Activated naive CD4-positive, alpha-beta T cell treated with anti-CD3 and anti-CD28 coated beads, Interleukin-2, amount 10 ng/mL, durations not matched to agents 7 days and 5 days (primary cell): ENCODE results near the gene DNAH6.
A peak's percentile ranks its signal among the peaks of the same experiment; 100 is the strongest.

Experiments
- CTCF ChIA-PET: fragments of 350-600 bp; sonication (Branson Sonifier 250); formaldehyde crosslinking; loops from one replicate; lab custom pipeline; 2021; ENCODE audit warnings: antibody characterized with exemption; lab: Charles Lee
- DNase-seq: peaks from one replicate; pipeline ENCODE4 v3.0.0-alpha.2; 2020
- H3K27ac Mint-ChIP-seq: one replicate; pipeline ENCODE4 v1.8.0; 2021; ENCODE audit warnings: mild to moderate bottlenecking, moderate library complexity, mixed read lengths
- H3K27me3 Mint-ChIP-seq: one replicate; pipeline ENCODE4 v1.8.0; 2021; ENCODE audit warnings: mild to moderate bottlenecking, mixed read lengths
- H3K36me3 Mint-ChIP-seq: one replicate; pipeline ENCODE4 v1.8.0; 2021; ENCODE audit warnings: mixed read lengths
- H3K4me1 Mint-ChIP-seq: one replicate; pipeline ENCODE4 v1.8.0; 2021; ENCODE audit warnings: mixed read lengths
- H3K4me3 Mint-ChIP-seq: one replicate; pipeline ENCODE4 v1.8.0; 2021; ENCODE audit warnings: mild to moderate bottlenecking, moderate library complexity, mixed read lengths
- H3K9me3 Mint-ChIP-seq: one replicate; pipeline ENCODE4 v1.8.0; 2021; ENCODE audit warnings: mixed read lengths

DNAH6 gene

DNA sequence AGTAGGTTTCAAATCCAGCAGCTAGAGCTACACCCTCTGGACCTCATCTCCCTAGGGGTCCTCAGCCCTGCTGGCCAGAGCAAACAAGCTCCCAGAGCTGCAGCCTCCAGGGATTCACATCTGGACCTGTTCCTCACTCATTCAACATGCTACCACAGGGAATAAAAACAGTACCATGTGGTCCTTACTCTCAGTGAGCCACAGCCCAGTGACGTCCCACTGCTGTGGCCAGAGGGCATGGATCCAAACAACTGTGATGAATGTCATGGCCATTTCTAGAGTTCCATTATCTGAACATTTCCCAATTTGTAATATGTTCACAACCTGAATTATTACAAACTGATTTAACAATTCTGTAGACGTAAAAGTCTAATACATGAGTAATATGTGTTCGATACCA lies 186.6 kb downstream of the DNAH6 start:
- peaks cover 11% of the 10 kb centered on the region for H3K36me3 Mint-ChIP-seq

DNA sequence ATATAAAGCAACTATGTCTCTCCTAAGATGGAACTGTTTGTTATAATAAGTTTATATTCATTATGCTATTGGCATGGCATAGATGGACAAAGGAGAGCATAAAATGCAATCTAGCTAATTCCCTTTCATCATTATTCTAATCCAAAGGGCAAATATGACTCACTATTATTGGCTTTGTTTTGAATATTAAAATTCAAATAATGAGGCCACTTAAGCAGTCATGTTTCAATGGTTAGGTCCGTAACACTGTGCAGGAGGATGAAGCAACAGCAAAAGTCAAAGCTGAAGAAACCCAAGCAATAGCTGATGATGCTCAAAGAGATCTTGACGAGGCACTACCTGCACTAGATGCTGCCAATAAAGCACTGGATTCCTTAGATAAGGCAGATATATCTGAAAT lies 187.5 kb downstream of the DNAH6 start:
- H3K27ac Mint-ChIP-seq: no peak overlapping the region
- peaks cover 11% of the 10 kb centered on the region for H3K36me3 Mint-ChIP-seq
- H3K9me3 Mint-ChIP-seq: peaks cover 35% of the 10 kb centered on the region
- H3K4me1 Mint-ChIP-seq: peaks cover 15% of the 10 kb centered on the region
- no peak for DNase-seq
- CTCF ChIA-PET: no interaction called here
- no peaks in the 10 kb centered on the region for H3K27me3 Mint-ChIP-seq
- no peak overlapping the region for H3K4me3 Mint-ChIP-seq

More for the DNA sequence above, 186.6 kb downstream of the DNAH6 start:
- CTCF ChIA-PET: no interaction called here
- Mint-ChIP-seq H3K27me3 (no peaks in the 10 kb centered on the region), H3K4me3 (no peak overlapping the region), H3K4me1 (peaks cover 13% of the 10 kb centered on the region), H3K27ac (no peak overlapping the region), H3K9me3 (peaks cover 34% of the 10 kb centered on the region)
- DNase-seq: no peak

DNA sequence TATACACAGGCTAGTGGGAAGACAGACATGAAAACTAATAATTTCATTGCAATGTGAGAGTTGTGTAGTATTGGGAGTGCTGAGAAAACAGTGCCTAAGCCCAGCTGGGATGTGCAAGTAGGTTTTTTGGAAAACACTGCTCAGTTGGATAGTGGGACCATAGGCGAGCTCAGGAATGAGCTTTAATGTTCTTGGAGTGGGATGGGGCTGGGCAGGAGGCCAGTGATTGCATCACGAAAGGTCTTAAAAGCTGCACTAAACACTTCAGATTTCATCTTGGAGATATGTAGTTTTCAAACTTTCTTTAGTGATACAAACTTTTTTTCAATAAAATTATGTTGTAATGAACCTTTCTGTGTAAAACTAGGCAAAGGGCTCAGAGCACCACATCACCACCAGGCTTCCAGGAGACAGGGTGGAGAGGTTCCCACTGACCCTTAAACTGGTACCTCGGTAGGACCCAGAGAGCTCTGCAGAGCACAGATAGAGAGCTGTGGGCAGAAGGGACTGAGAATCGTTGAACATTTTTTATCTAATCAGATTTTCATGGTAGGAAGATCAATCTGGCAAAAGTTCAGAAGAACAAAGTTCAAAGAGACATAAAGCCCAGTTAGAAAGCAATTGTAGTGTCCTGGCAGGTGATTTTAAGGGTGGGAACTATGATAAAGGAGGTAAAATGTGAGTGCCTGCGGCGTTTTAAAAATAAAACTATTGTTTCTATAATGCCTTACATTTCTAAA lies 188.4 kb downstream of the DNAH6 start:
- no peaks in the 10 kb centered on the region for H3K27me3 Mint-ChIP-seq
- no peak overlapping the region for H3K4me3 Mint-ChIP-seq
- H3K9me3 Mint-ChIP-seq: peaks cover 38% of the 10 kb centered on the region
- H3K27ac Mint-ChIP-seq: no peak overlapping the region
- no peak for DNase-seq
- peaks cover 16% of the 10 kb centered on the region for H3K4me1 Mint-ChIP-seq
- CTCF ChIA-PET: no interaction called here
- H3K36me3 Mint-ChIP-seq: peaks cover 17% of the 10 kb centered on the region

DNA sequence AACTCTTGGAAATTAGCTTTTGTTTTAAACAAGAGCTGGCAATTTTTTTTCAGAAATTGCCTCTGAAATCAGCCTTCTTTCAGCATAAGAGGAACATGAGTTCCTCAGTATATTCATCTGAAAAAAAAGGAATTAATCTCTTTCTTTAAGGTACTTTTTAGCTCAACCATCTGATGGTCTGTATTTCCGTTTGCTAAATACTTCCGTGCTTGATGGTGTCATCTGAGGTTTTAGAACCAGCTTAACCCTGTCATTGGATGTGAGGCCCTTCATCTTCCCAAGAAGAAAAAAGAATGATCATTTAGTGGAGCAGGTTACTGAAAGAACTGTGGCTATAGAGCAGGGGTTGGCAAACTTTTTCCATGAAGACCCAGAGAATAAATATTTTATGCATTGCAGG lies 189.6 kb downstream of the DNAH6 start:
- Mint-ChIP-seq H3K4me1 (peaks cover 16% of the 10 kb centered on the region), H3K9me3 (peaks cover 32% of the 10 kb centered on the region), H3K27ac (no peak overlapping the region), H3K36me3 (peaks cover 14% of the 10 kb centered on the region), H3K4me3 (no peak overlapping the region), H3K27me3 (no peaks in the 10 kb centered on the region)
- CTCF ChIA-PET: no interaction called here
- DNase-seq: no peak

DNA sequence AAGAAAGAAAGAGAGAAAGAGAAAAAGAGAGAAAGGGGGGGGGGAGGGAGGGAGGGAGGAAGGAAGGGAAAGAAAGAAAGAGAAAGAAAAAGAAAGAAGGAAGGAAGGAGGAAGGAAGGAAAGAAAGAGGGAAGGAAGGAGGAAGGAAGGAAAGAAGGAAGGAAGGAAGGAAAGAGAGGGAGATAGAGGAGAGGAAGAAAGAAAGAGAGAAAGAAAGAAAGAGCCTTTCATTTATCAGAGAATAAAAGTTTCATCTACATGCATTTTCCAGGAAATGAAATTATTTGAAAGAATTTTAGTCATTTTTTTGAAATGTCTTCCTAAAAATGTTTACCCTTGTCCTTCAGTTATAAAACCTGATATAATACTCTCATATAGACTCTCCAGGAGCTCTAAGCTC lies 192.1 kb downstream of the DNAH6 start:
- no peak overlapping the region for H3K4me3 Mint-ChIP-seq
- H3K27ac Mint-ChIP-seq: no peak overlapping the region
- H3K9me3 Mint-ChIP-seq: peaks cover 15% of the 10 kb centered on the region
- H3K36me3 Mint-ChIP-seq: peaks cover 8% of the 10 kb centered on the region
- peaks cover 16% of the 10 kb centered on the region for H3K4me1 Mint-ChIP-seq
- CTCF ChIA-PET: no interaction called here
- no peaks in the 10 kb centered on the region for H3K27me3 Mint-ChIP-seq
- no peak for DNase-seq

DNA sequence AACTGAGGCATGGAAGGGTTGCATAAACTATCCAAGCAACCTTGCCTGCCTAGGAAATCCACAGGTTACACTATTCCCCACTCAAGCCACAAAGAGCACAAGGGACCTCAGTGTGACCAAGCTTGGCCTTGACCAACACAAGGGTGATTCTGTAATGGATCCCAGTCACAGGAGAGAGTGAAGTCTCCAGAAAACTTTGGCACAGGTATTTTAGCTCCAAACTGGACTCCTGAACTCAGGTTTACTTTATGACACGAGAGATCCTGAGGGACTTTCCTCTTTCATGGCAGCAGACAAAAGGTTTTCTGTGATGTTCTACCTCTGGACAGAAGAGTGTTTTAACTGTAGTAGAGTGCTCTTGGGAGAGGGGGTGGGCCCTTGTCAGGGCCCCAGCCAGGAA lies 195.4 kb downstream of the DNAH6 start:
- Mint-ChIP-seq H3K9me3 (peaks cover 9% of the 10 kb centered on the region), H3K36me3 (peaks cover 6% of the 10 kb centered on the region), H3K27ac (no peak overlapping the region), H3K4me3 (no peak overlapping the region), H3K4me1 (peaks cover 8% of the 10 kb centered on the region), H3K27me3 (no peaks in the 10 kb centered on the region)
- CTCF ChIA-PET: no interaction called here
- no peak for DNase-seq

DNA sequence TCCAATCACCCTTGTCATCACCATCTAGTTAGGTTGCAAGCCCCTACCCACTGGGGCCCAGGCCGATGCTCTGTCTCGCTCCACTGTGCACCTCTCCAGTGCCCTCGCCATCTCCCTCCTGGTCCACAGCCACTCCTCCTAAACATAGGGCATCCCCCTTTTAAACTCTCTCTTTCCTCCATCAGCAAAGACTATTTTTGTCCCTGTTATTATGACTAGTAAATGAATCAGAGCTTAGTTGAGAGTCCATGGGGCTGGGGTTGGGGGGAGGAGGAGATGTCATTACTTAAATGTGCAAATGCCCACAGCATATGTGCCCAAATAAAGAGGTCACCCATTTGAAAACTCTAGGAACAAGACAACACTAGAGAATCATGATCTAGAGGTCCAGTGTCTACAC lies 197.1 kb downstream of the DNAH6 start:
- Mint-ChIP-seq H3K27ac (no peak overlapping the region), H3K36me3 (peaks cover 6% of the 10 kb centered on the region), H3K4me1 (peaks cover 13% of the 10 kb centered on the region), H3K9me3 (peaks cover 7% of the 10 kb centered on the region), H3K4me3 (no peak overlapping the region), H3K27me3 (no peaks in the 10 kb centered on the region)
- no peak for DNase-seq
- CTCF ChIA-PET: no interaction called here

DNA sequence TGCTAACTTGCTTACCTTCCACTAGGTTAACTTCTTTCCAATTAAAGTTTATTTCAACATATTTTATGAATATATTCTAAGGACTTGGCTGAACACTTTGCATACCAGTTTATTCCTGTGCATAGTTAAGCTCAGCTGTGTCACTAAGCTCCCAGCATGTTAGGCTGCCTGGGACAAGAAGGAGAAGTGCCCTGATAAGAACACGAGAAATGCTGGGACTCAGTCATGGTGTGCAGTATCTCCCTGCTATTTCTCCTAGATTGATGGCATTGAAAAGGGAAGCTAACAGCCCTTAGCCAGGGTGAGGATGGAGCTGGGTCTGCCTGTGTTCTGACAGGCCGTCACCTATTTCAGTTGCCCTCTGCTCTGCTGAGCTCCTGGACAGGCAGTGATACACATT lies 200.3 kb downstream of the DNAH6 start:
- Mint-ChIP-seq H3K36me3 (peaks cover 2% of the 10 kb centered on the region), H3K27me3 (no peaks in the 10 kb centered on the region), H3K4me3 (no peak overlapping the region), H3K4me1 (peaks cover 23% of the 10 kb centered on the region), H3K9me3 (no peaks in the 10 kb centered on the region), H3K27ac (no peak overlapping the region)
- no peak for DNase-seq
- CTCF ChIA-PET: interaction anchor here (1.5 kb wide), 1 partner anchor 24 kb away, joined by 3 read pairs; no protein-coding TSS in a partner anchor

DNA sequence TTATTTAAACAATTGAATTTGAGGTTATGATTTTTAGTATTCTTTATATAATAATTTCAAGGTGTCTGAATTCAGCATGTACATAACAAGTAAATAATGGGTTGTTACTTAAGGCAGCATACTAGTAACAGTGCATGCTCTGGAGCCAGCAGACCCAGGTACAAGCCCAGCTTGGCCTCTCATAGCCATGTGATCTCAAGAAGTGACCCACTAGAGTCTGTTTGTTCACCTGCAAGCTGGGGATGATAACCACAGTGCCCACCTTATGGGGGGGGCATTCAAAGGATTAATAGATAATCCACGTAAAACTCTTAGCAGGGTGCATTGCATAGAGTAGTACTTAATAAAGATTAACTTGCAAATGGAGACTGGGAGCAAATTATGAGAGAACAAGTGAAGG lies 201.0 kb downstream of the DNAH6 start:
- H3K4me3 Mint-ChIP-seq: no peak overlapping the region
- CTCF ChIA-PET: interaction anchor here (1.5 kb wide), 1 partner anchor 24 kb away, joined by 3 read pairs; no protein-coding TSS in a partner anchor
- no peaks in the 10 kb centered on the region for H3K27me3 Mint-ChIP-seq
- H3K9me3 Mint-ChIP-seq: no peaks in the 10 kb centered on the region
- no peak for DNase-seq
- peaks cover 23% of the 10 kb centered on the region for H3K4me1 Mint-ChIP-seq
- H3K27ac Mint-ChIP-seq: no peak overlapping the region
- peaks cover 2% of the 10 kb centered on the region for H3K36me3 Mint-ChIP-seq

DNA sequence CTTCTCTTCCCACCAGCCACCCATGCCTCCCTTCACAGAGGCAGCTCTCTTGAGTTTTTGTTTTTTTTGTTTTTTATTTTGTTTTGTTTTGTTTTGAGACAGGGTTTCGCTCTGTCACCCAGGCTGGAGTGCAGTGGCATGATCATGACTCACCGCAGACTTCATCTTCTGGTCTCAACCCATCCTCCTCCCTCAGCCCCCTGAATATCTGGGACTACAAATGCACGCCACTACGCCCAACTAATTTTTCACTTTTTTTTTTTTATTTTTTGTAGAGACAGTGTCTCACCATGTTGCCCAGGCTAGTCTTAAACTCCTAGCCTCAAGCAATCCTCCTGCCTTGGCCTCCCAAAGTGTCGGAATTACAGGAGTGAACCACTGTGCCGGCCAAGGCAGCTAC lies 203.1 kb downstream of the DNAH6 start:
- CTCF ChIA-PET: no interaction called here
- Mint-ChIP-seq H3K4me3 (peak overlapping the region; percentile 52), H3K4me1 (peaks cover 36% of the 10 kb centered on the region), H3K9me3 (no peaks in the 10 kb centered on the region), H3K27ac (peak overlapping the region; percentile 79), H3K27me3 (no peaks in the 10 kb centered on the region), H3K36me3 (peaks cover 6% of the 10 kb centered on the region)
- DNase-seq: no peak

DNA sequence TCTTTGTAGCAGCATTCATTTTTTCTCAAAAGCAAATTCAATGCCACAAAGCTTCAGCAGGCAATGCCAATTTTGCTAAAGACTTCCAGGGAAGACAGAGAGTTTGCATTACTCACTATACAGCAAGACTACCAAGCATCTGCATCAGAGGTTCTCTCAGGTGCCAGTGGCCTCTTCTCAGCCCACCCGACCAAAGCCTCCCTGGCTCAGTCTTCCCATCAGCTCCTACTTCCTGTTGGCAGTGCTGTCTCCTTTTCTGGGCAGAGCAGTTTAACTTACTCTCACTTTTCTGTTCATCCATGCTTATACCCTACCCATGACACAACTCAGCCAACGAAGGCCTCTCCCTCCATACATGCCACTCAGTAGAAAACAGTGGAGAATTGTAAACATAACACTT lies 207.5 kb downstream of the DNAH6 start:
- H3K27me3 Mint-ChIP-seq: no peaks in the 10 kb centered on the region
- peaks cover 27% of the 10 kb centered on the region for H3K4me1 Mint-ChIP-seq
- H3K27ac Mint-ChIP-seq: no peak overlapping the region
- H3K36me3 Mint-ChIP-seq: peaks cover 7% of the 10 kb centered on the region
- H3K9me3 Mint-ChIP-seq: peaks cover 4% of the 10 kb centered on the region
- CTCF ChIA-PET: interaction anchor here (0.9 kb wide), 1 partner anchor 27 kb away, joined by 3 read pairs; no protein-coding TSS in a partner anchor
- no peak for DNase-seq
- H3K4me3 Mint-ChIP-seq: no peak overlapping the region

DNA sequence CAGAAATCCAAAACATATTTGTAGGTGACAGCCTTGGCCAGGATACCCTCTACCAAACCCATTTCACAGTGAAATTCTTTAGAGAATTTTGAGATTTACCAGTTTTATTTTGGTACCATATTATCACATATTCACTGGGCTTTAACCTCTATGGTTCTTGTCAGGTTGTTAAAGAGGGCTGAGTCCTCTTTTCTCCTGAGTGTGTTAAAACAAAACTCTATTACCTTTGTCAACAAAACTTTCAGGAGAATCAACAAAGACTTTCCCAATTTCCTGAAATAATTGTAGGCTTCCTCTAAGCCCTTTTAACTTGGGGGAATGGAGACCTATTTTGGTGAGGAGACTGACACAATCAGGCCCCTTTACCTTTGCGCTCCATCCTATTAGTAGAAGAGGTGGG lies 209.4 kb downstream of the DNAH6 start:
- H3K4me3 Mint-ChIP-seq: no peak overlapping the region
- H3K27me3 Mint-ChIP-seq: no peaks in the 10 kb centered on the region
- H3K4me1 Mint-ChIP-seq: peaks cover 17% of the 10 kb centered on the region
- peaks cover 5% of the 10 kb centered on the region for H3K36me3 Mint-ChIP-seq
- peaks cover 4% of the 10 kb centered on the region for H3K9me3 Mint-ChIP-seq
- no peak for DNase-seq
- CTCF ChIA-PET: no interaction called here
- no peak overlapping the region for H3K27ac Mint-ChIP-seq

DNA sequence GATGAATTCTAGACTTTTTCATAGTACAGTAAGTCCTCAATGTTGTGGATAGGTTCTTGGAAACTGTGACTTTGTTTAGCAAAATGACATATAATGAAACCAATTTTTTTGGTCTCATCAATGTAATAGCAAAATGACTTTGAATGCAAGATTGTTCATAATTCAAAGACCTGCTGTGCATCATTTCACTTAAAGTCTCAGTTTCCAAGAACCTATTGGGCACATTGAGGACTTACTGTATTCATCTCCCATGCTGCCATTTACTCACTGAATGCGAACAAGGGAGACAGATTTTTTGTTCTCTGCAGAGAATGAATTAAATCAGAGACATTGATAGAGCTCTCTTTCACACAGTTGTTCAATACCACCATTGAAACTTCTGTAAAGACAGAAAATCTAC lies 211.0 kb downstream of the DNAH6 start:
- peaks cover 5% of the 10 kb centered on the region for H3K36me3 Mint-ChIP-seq
- H3K4me3 Mint-ChIP-seq: no peak overlapping the region
- peaks cover 17% of the 10 kb centered on the region for H3K4me1 Mint-ChIP-seq
- DNase-seq: no peak
- CTCF ChIA-PET: no interaction called here
- no peaks in the 10 kb centered on the region for H3K27me3 Mint-ChIP-seq
- peaks cover 4% of the 10 kb centered on the region for H3K9me3 Mint-ChIP-seq
- no peak overlapping the region for H3K27ac Mint-ChIP-seq

DNA sequence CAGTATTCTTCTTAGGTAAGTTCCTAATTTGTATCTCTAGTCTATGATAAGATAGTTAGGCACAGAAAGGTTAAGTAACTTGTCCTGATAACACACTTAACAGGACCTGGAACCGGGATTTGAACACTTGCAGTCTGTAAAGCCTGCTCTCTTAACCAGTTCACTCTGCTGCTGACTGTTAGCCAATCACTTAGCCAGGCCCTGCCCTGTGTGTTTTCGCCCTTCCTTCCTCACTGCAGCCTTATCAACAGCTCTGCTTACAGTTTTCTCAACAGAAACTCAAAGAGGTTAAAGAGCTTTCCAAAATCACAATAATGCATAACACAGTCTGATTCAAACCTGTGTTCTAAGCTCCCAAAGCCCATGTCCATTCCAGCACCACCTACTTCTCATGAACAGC lies 212.9 kb downstream of the DNAH6 start:
- CTCF ChIA-PET: no interaction called here
- Mint-ChIP-seq H3K27me3 (no peaks in the 10 kb centered on the region), H3K36me3 (peaks cover 2% of the 10 kb centered on the region), H3K4me1 (peaks cover 10% of the 10 kb centered on the region), H3K4me3 (no peak overlapping the region), H3K9me3 (peaks cover 4% of the 10 kb centered on the region), H3K27ac (no peak overlapping the region)
- no peak for DNase-seq

DNA sequence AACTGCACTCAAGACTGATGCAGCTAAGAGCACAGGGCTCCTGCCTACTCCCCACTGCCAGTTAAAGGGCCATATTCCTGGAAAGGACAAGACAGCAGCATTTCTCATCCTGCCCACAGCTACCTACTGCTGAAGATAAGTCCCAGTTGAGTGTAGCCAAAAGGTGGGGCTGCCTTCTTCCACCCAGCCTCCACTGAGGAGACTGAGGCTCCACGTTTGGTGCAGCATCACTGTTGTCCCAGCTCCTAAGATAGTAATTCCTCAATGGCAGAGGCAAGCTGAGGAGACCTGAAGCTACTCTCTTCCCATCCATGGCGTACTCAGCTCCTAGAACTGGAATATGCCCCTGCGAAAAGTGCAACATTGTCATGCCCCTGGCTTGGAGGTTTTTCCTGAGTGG lies 214.9 kb downstream of the DNAH6 start:
- DNase-seq: no peak
- H3K9me3 Mint-ChIP-seq: peaks cover 4% of the 10 kb centered on the region
- CTCF ChIA-PET: interaction anchor here (1.2 kb wide), 1 partner anchor 10 kb away, joined by 4 read pairs; no protein-coding TSS in a partner anchor
- peaks cover 7% of the 10 kb centered on the region for H3K4me1 Mint-ChIP-seq
- no peaks in the 10 kb centered on the region for H3K27me3 Mint-ChIP-seq
- H3K36me3 Mint-ChIP-seq: no peaks in the 10 kb centered on the region
- no peak overlapping the region for H3K27ac Mint-ChIP-seq
- H3K4me3 Mint-ChIP-seq: no peak overlapping the region
